ENCODE data around the gene AQP6. TPM values are rescaled to one million over a fixed set of nuclear protein-coding genes. Genes with fewer than 3 reads are reported as not detected.

Gene AQP6
- total and polyA plus RNA-seq, 10 of the 15 experiments (the other 5 are each of a cell fraction or from before 2014, with no cell fraction given), result not detected

DNA sequence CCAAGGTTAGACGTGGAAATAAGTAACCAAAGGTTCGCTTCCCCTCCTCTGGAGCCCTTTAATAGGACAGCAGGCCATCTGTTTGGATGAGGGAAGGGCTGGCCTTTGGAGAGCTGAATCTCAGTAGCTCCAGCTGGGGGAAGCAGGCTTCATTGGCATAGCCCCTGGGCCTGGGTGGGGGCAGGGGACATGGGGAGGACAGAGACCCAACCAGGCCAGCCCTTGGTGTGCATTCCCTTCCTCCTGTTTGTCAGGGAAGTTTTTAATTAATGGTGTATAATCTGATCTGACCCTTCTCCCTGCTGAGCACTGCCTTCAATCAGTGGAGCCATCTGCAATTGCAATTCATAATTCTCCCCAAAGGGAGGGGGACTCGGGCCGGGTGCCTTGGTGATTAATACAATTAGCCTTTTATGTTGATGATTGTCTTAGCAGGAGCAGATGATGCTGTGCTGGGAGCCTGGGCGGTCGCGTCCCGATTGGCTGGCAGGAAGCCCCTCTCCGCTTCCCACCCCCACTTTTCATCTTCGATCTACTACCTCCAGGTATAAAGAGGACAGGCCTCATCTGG lies 6.4 kb downstream of the AQP6 start:
- H3K9me3 ChIP-seq (replicated peaks; ENCODE audit: control insufficient read depth, insufficient read depth, low read length), result no peaks in the 10 kb centered on the region
- H3K4me3 ChIP-seq, result no peak overlapping the region
- H3K4me1 ChIP-seq (ENCODE audit: control insufficient read depth, insufficient read depth, low read length), result no peaks in the 10 kb centered on the region
- no peaks in the 10 kb centered on the region for H4K20me1 ChIP-seq (ENCODE audit: control insufficient read depth, insufficient read depth)
- WGBS (ENCODE audit: insufficient coverage, insufficient replicate concordance, low lambda C conversion rate, missing lambda C conversion rate), result 95% methylated on average over 10 of the region's 10 CpGs
- no peaks in the 10 kb centered on the region for H3K36me3 ChIP-seq (ENCODE audit: control insufficient read depth in 2 of 2, insufficient read depth in 2 of 2, low read length in 1 of 2)
- no peak overlapping the region for H2AFZ ChIP-seq (ENCODE audit: control insufficient read depth, low read depth, low read length)
- H3K4me2 ChIP-seq (ENCODE audit: control insufficient read depth, insufficient read depth), result no peak overlapping the region
- DNase-seq (ENCODE audit: low read depth, low spot score) (no peak), FAIRE-seq (no peak), ATAC-seq (no peak)
- in situ Hi-C loops (cut with MboI) (no loop called here), intact Hi-C loops (cut with micrococcal nuclease; ENCODE audit: unreplicated experiment) (no loop called here)
- H3K9ac ChIP-seq (ENCODE audit: control insufficient read depth, insufficient read depth, low read length), result no peak overlapping the region
- no peaks in the 10 kb centered on the region for H3K79me2 ChIP-seq (ENCODE audit: control insufficient read depth, insufficient read depth, low read length)
- no peaks in the 10 kb centered on the region for H3K27me3 ChIP-seq (replicated peaks in 1 of 2; ENCODE audit: control insufficient read depth in 2 of 2, insufficient read depth in 2 of 2, low read length in 1 of 2)
- no peak overlapping the region for H3K27ac ChIP-seq (ENCODE audit: control insufficient read depth, insufficient read depth)
- POLR2A ChIA-PET, result no interaction called here
- RAD21 ChIA-PET (ENCODE audit: unreplicated experiment), result interaction anchor here (5.5 kb wide), 1 partner anchor 12 kb away, joined by 21 read pairs; no protein-coding TSS in a partner anchor
- no TSS peak for BruUV-seq (replicated peaks)
- SMC1A ChIA-PET (ENCODE audit: uncharacterized antibody, unreplicated experiment), result no interaction called here
- CTCF ChIA-PET, result interaction anchor here (0.9 to 7.7 kb wide), 5 partner anchors 12 to 91 kb away, joined by 3 to 68 read pairs (median 5); no protein-coding TSS in a partner anchor
- TF ChIP-seq, protein P1, sequence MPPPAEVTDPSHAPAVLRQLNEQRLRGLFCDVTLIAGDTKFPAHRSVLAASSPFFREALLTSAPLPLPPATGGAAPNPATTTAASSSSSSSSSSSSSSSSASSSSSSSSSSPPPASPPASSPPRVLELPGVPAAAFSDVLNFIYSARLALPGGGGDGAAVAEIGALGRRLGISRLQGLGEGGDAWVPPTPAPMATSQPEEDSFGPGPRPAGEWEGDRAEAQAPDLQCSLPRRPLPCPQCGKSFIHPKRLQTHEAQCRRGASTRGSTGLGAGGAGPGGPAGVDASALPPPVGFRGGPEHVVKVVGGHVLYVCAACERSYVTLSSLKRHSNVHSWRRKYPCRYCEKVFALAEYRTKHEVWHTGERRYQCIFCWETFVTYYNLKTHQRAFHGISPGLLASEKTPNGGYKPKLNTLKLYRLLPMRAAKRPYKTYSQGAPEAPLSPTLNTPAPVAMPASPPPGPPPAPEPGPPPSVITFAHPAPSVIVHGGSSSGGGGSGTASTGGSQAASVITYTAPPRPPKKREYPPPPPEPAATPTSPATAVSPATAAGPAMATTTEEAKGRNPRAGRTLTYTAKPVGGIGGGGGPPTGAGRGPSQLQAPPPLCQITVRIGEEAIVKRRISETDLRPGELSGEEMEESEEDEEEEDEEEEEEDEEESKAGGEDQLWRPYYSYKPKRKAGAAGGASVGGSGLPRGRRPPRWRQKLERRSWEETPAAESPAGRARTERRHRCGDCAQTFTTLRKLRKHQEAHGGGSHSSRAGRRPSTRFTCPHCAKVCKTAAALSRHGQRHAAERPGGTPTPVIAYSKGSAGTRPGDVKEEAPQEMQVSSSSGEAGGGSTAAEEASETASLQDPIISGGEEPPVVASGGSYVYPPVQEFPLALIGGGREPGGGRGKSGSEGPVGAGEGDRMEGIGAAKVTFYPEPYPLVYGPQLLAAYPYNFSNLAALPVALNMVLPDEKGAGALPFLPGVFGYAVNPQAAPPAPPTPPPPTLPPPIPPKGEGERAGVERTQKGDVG (CRISPR knock-in tag; IDR thresholded peaks at IDR 0.05), result no peak
- TF ChIP-seq, protein P2, sequence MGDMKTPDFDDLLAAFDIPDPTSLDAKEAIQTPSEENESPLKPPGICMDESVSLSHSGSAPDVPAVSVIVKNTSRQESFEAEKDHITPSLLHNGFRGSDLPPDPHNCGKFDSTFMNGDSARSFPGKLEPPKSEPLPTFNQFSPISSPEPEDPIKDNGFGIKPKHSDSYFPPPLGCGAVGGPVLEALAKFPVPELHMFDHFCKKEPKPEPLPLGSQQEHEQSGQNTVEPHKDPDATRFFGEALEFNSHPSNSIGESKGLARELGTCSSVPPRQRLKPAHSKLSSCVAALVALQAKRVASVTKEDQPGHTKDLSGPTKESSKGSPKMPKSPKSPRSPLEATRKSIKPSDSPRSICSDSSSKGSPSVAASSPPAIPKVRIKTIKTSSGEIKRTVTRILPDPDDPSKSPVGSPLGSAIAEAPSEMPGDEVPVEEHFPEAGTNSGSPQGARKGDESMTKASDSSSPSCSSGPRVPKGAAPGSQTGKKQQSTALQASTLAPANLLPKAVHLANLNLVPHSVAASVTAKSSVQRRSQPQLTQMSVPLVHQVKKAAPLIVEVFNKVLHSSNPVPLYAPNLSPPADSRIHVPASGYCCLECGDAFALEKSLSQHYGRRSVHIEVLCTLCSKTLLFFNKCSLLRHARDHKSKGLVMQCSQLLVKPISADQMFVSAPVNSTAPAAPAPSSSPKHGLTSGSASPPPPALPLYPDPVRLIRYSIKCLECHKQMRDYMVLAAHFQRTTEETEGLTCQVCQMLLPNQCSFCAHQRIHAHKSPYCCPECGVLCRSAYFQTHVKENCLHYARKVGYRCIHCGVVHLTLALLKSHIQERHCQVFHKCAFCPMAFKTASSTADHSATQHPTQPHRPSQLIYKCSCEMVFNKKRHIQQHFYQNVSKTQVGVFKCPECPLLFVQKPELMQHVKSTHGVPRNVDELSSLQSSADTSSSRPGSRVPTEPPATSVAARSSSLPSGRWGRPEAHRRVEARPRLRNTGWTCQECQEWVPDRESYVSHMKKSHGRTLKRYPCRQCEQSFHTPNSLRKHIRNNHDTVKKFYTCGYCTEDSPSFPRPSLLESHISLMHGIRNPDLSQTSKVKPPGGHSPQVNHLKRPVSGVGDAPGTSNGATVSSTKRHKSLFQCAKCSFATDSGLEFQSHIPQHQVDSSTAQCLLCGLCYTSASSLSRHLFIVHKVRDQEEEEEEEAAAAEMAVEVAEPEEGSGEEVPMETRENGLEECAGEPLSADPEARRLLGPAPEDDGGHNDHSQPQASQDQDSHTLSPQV (IDR thresholded peaks at IDR 0.05), result no peak
- no peak for TF ChIP-seq MEF2A (IDR thresholded peaks at IDR 0.05; ENCODE audit: insufficient read depth, low read depth, low read length)
- TF ChIP-seq, protein P3, sequence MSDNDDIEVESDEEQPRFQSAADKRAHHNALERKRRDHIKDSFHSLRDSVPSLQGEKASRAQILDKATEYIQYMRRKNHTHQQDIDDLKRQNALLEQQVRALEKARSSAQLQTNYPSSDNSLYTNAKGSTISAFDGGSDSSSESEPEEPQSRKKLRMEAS (IDR thresholded peaks at IDR 0.05; ENCODE audit: low read depth, low read length), result no peak
- TF ChIP-seq WRNIP1 (IDR thresholded peaks at IDR 0.05; ENCODE audit: borderline replicate concordance, low read depth, low read length), result no peak
- no peak for TF ChIP-seq ZNF24 (IDR thresholded peaks at IDR 0.05)
- no peak for TF ChIP-seq NFIC (IDR thresholded peaks at IDR 0.05; ENCODE audit: low read depth, low read length)
- TF ChIP-seq FOXK2 (IDR thresholded peaks at IDR 0.05), result no peak
- TF ChIP-seq NFXL1 (IDR thresholded peaks at IDR 0.05; ENCODE audit: borderline replicate concordance), result no peak
- TF ChIP-seq, protein P4, sequence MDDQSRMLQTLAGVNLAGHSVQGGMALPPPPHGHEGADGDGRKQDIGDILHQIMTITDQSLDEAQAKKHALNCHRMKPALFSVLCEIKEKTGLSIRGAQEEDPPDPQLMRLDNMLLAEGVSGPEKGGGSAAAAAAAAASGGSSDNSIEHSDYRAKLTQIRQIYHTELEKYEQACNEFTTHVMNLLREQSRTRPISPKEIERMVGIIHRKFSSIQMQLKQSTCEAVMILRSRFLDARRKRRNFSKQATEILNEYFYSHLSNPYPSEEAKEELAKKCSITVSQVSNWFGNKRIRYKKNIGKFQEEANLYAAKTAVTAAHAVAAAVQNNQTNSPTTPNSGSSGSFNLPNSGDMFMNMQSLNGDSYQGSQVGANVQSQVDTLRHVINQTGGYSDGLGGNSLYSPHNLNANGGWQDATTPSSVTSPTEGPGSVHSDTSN (IDR thresholded peaks at IDR 0.05; ENCODE audit: insufficient replicate concordance, low read depth, low read length), result no peak
- TF ChIP-seq, protein P5, sequence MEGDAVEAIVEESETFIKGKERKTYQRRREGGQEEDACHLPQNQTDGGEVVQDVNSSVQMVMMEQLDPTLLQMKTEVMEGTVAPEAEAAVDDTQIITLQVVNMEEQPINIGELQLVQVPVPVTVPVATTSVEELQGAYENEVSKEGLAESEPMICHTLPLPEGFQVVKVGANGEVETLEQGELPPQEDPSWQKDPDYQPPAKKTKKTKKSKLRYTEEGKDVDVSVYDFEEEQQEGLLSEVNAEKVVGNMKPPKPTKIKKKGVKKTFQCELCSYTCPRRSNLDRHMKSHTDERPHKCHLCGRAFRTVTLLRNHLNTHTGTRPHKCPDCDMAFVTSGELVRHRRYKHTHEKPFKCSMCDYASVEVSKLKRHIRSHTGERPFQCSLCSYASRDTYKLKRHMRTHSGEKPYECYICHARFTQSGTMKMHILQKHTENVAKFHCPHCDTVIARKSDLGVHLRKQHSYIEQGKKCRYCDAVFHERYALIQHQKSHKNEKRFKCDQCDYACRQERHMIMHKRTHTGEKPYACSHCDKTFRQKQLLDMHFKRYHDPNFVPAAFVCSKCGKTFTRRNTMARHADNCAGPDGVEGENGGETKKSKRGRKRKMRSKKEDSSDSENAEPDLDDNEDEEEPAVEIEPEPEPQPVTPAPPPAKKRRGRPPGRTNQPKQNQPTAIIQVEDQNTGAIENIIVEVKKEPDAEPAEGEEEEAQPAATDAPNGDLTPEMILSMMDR (IDR thresholded peaks at IDR 0.05 in 2 of 3, conservative IDR thresholded peaks at IDR 0.05 in 1 of 3; ENCODE audit: control insufficient read depth in 2 of 3, extremely low read depth in 1 of 3, insufficient read depth in 1 of 3, low read depth in 3 of 3, low read length in 3 of 3), result no peak
